SKM-1 (cell line): ENCODE results near the gene APOD.
"Not testable (repeated sequence)": the region's sequence is repeated elsewhere in the genome, so short reads cannot be mapped to it uniquely, and the experiment has no call there.

ENCODE experiments used
- DNase-seq: peaks from one replicate; lab custom pipeline; 2025; ENCODE audit not compliant: unreplicated experiment; lab: John Stamatoyannopoulos, UW

APOD gene

GRCh38 chr3:195583831-195584542, at the start of gene APOD:
Gene APOD, minus strand, starts transcription at chr3:195583940. Its CDS starts 4,479 bp downstream, at chr3:195579461.
- DNase-seq: no peak

- DNase-seq: not testable (repeated sequence)
Observed at GRCh38 chr3:195633351-195633750, 49.6 kb upstream of the APOD start.

DNA sequence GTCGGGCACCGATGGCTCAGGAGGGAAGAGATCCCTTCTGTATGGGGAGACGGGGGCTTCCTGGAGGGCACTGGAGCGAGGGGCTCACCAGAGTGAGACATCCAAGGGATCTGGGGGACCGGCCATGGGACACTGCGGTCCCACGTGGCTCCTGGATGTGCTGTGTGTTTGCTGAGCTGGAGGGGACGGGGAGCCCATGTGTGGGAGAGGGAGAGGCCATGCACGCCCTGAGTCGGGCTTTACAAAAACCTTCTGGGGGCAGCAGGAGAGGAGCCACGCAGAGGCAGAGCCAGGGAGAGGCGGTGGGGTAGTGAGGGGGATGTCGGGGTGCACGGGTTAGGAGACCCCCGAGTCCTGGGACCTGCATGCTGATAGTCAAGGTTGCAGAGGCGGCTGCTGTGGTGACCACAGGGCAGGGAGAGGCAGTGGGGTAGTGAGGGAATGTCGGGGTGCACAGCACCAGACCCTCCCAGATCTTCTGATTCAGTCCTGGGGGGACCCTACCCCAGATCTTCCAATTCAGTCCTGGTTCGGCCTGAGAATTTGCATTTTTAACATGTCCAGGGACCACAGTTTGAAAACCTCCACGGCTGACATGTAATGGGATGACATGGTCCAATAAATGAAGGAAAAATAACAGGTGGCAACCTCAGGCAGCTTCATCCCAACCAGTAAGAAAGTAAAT, 48.9 kb upstream of the APOD start:
- DNase-seq: not testable (repeated sequence)

DNA sequence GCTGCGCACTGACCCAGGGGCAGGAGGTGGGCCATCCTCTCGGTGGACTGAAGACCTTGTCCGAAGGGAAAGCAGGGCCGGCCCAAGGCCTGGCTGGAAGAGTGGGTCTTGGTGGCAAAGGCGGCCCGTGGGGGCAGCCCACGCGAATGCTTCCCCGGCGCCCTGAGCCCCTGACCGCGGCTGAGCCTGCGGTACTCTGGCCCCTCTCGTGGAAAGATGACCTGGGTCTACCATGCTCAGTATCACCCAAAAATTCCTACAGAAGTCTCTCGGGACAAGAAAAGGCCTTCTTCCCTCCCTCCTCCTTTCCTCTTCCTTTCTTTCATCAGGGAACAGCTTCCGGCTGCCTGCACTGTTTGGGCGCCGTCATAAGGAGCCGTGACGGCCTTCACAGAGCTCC, 48.3 kb upstream of the APOD start:
- DNase-seq: not testable (repeated sequence)

DNA sequence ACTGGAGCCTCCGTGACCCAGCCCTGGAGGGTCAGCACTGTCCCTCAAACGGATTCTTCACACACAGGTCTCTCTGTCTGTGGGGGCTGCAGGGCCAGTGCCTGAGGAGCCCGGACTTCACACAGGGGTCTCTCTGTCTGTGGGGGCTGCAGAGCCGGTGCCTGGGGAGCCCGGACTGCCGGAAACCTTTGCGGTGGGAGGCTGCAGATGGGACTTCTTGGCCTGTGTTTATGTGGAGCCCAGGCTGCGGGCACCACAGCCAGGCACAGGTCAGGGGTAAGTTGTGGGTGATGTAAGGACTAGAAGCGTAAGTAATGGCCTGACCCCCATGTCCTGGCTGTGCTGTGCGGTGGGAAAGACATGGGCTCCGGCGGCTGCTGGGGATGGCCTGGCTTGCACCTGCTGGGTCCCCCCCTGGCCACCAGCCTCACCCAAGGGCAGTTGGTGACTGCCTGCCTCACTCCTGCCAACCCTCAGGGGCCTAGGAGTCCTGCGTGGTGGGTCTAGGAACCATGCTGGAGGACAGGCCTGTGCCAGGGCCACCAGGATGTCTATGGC, 47.3 kb upstream of the APOD start:
- DNase-seq: not testable (repeated sequence)

- DNase-seq: not testable (repeated sequence)
Observed at GRCh38 chr3:195630086-195630917, 46.6 kb upstream of the APOD start.

DNA sequence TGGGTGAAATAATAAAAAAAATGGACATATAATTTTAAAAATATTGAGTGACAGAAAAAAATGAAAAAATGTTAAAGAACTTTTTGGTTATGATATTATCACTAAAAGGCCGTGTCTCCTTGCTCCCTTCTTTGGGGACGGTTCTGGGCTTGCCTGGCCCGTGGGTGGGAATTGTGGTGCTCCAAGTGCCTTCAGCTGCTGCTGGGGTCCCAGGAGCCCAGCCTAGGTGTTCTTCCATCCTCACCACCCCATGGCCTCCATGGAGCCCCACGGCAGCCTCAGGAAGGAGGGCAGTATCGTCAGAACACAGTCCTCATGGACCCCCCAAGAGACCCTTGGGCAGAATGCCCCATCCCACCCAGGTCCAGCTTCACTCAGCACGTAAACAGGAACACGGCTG, 45.9 kb upstream of the APOD start:
- DNase-seq: not testable (repeated sequence)

DNA sequence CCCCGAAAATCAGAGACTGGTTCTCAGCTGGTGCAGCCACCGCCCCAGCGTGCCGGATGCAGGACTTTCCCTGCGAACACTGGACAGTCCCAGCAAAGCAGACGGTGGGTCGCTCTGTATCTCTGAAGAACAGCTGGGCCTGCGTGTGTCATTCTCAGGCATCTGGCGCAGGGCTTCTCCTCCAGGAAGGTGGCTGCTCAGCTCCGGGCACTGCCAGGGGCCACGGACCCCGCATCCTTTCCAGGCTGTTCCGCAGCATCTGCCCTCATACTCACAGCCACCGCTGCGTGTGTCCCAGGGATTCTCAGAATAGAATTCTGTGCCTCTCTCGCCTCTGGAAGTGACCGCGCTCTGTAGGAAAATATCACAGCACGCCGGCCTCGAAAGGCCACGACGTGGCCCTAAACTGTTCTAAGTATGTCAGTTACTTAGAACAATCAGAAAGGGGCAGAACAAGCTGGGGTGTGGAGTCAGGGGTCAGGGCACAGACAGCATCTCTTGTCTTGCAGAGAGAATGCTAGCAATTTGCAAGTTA, 44.7 kb upstream of the APOD start:
- DNase-seq: not testable (repeated sequence)

DNA sequence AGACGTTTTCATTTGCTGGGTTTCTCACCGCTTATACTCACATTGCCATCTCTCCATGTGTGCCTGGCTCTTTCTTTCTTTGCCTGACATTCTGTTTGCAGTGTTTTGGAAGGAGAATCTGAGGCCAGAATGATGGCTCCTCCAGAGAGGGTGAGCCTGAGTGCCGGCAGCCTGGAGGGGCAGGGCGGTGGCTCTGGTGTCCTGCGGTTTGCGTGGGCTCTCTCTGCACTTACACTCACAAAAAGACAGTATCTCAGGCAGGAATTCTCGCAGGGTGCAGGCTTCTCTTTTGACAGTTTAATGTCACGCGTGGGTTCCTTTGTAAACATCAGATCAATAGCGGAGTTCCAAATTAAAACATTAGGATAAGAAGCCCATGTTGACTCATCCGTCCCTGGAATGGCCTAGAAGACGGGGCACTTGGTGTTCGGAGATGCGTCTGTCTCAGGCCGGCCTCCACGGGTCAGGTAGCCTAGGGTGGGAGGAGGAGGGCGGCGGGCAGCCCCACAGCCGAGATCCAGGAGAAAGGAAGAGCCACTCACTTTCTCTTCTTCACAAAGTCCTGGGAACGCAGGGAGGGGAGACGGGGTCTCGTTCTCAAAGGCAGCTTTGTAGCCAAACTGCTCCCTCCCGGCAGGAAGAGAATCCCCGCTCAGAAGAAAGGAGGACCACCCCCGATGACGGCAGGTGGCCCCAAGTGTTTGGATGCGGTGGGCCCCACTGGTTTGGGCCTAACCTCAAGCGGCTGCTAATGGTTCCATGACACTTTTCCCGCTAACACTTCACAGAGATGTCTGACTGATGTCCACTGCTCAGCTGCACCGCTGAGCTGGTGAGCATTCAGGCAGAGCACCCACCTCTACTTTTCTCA, 44.0 kb upstream of the APOD start:
- not testable (repeated sequence) for DNase-seq

- DNase-seq: not testable (repeated sequence)
Observed at GRCh38 chr3:195624603-195625560, 41.1 kb upstream of the APOD start.

- not testable (repeated sequence) for DNase-seq
Observed at GRCh38 chr3:195624171-195624570, 40.4 kb upstream of the APOD start.

DNA sequence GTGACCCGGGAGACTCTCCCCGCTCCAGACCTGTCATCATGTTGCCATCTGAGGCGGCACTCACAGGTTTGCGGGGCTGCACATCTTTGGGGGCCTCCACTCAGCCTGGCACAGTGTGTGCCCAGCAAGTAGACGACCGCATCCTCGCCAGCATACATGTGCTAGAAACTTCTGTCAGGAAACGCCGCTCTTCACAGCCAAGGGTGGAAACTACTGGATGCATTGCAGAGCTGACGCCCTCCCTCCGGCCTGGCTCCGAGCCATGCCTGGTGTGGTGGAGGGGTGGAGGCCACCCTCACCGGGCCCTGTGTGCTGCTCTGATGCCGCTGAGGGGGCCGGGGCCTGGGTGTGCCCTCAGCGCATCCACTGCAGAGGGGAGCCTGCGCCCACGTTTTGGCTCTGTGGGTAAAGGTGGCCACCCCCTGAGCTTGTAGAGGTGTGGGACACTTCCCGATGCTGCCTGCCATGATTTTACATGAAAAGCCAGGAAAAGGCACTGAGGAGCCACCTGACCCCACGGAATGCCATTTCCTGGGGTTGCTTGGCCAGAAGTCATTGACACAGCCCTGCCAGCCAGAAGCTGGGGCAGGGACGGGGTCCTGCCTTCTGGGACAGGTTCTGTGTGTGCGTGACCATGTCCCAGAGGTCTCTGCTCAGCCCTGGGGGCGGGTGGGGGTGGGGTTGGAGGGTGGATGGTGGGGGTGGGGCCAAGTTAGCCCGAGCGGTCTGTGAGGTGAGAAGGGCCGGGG, 39.7 kb upstream of the APOD start:
- not testable (repeated sequence) for DNase-seq

DNA sequence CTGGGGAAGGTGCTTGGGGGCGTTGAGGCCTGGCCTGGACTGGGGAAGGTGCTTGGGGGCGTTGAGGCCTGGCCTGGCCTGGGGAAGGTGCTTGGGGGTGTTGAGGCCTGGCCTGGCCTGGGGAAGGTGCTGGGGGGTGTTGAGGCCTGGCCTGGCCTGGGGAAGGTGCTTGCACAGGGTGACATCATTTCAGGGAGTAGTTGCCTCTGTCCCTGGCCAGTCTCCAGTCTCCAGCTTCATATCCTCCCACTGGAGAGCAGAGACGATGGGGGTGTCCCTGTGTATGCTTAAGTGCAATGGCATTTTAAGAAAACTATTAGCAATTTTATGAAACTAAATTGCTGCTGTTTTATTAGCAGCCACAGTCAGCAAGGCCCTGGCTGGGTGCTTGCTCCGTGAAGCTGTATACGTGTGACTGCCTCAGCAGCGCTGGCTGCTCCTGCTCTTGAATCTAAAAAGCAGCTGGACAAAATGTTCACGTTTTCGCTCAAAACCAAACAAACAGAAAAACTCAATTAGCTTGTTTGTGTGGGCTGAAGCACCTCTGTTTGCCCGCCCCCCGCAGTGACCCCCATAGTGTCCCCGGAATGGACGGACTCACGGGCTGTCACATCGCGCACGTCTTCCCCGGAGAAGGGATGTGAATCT, 38.9 kb upstream of the APOD start:
- not testable (repeated sequence) for DNase-seq

GRCh38 chr3:195622012-195622411, 38.3 kb upstream of the APOD start:
- not testable (repeated sequence) for DNase-seq

- DNase-seq: not testable (repeated sequence)
Observed at GRCh38 chr3:195621095-195621494, 37.4 kb upstream of the APOD start.

- not testable (repeated sequence) for DNase-seq
Observed at GRCh38 chr3:195620476-195620875, 36.7 kb upstream of the APOD start.

DNA sequence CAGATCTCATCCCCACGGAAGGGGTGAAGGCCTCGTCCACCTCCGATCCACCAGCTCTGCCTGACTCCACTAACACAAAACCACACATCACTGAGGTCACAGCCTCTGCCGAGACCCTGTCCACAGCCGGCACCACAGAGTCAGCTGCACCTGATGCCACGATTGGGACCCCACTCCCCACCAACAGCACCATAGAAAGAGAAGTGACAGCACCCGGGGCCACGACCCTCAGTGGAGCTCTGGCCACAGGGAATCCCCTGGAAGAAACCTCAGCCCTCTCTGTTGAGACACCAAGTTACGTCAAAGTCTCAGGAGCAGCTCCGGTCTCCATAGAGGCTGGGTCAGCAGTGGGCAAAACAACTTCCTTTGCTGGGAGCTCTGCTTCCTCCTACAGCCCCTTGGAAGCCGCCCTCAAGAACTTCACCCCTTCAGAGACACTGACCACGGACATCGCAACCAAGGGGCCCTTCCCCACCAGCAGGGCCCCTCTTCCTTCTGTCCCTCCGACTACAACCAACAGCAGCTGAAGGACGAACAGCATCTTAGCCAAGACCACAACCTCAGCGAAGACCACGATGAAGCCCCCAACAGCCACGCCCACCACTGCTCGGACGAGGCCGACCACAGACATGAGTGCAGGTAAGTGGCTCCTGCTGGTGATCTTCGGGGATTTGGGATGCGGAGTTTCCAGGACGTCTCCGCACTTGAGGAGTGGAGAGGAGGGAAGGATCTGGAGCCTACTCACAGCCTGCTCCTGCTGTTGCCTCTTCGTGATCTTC, 36.0 kb upstream of the APOD start:
- not testable (repeated sequence) for DNase-seq
